GM23338 (cell line): ENCODE measurements around the gene MAP2K2. TPM values are rescaled to one million over a fixed set of nuclear protein-coding genes. Genes with fewer than 3 reads are reported as not detected.

Experiments used
- ATAC-seq: fragments of 200-7000 bp; cut with Tn5 transposase; 3 replicates; pipeline ENCODE4 v1.9.1; 2020
- DNase-seq: peaks from one replicate; pipeline ENCODE4 v3.0.0-alpha.2; 2015; ENCODE audit warnings: low spot score
- H2AFZ ChIP-seq: fragments of 200-600 bp; sonication (generic); 2 replicates; pipeline ENCODE4 v1.8.0; 2016; ENCODE audit warnings: antibody characterized with exemption, mild to moderate bottlenecking, moderate library complexity
- H3F3A ChIP-seq: fragments of 200-600 bp; sonication (generic); replicated peaks from 2 replicates; pipeline ENCODE4 v1.8.0; 2017; ENCODE audit warnings: antibody characterized with exemption, mixed run types, low read depth
- H3K27ac ChIP-seq: fragments of 200-600 bp; sonication (generic); 2 replicates; pipeline ENCODE4 v1.6.1; 2016; ENCODE audit warnings: low read depth
- H3K27me3 ChIP-seq: fragments of 200-600 bp; sonication (generic); 2 replicates; pipeline ENCODE4 v1.8.0; 2016; ENCODE audit warnings: mild to moderate bottlenecking, mixed run types, moderate library complexity; ENCODE audit not compliant: insufficient read depth
- H3K36me3 ChIP-seq: fragments of 200-600 bp; sonication (generic); 2 replicates; pipeline ENCODE4 v1.8.0; 2016; ENCODE audit warnings: mild to moderate bottlenecking; ENCODE audit not compliant: insufficient read depth
- H3K4me1 ChIP-seq: fragments of 200-600 bp; sonication (generic); 2 replicates; pipeline ENCODE4 v1.8.0; 2016; ENCODE audit warnings: mild to moderate bottlenecking, moderate library complexity; ENCODE audit not compliant: insufficient read depth
- H3K4me2 ChIP-seq: fragments of 200-600 bp; sonication (generic); 2 replicates; pipeline ENCODE4 v1.7.1; 2017; ENCODE audit warnings: mixed run types
- H3K4me3 ChIP-seq: fragments of 200-600 bp; sonication (generic); 2 replicates; pipeline ENCODE4 v1.6.1; 2016; ENCODE audit warnings: mixed run types
- H3K79me2 ChIP-seq: fragments of 200-600 bp; sonication (generic); replicated peaks from 2 replicates; pipeline ENCODE4 v1.8.0; 2017; ENCODE audit warnings: mild to moderate bottlenecking; ENCODE audit not compliant: insufficient read depth
- H3K9me2 ChIP-seq: fragments of 200-600 bp; sonication (generic); 2 replicates; pipeline ENCODE4 v1.8.0; 2017; ENCODE audit not compliant: insufficient read depth
- H4K20me1 ChIP-seq: fragments of 200-600 bp; sonication (generic); replicated peaks from 2 replicates; pipeline ENCODE4 v1.8.0; 2017; ENCODE audit warnings: mild to moderate bottlenecking; ENCODE audit not compliant: insufficient read depth
- H3K27ac Mint-ChIP-seq: 2 replicates; pipeline ENCODE4 v1.8.0; 2020; ENCODE audit warnings: inconsistent platforms, mild to moderate bottlenecking, moderate library complexity, mixed read lengths
- H3K27me3 Mint-ChIP-seq: 3 replicates; pipeline ENCODE4 v1.8.0; 2022; ENCODE audit warnings: low read depth, mild to moderate bottlenecking, moderate library complexity, mixed read lengths, inconsistent platforms; ENCODE audit not compliant: insufficient read depth, poor library complexity
- H3K36me3 Mint-ChIP-seq: 3 replicates; pipeline ENCODE4 v1.8.0; 2021; ENCODE audit warnings: low read depth, mild to moderate bottlenecking, inconsistent platforms, moderate library complexity, mixed read lengths
- H3K4me1 Mint-ChIP-seq: 3 replicates; pipeline ENCODE4 v1.8.0; 2020; ENCODE audit warnings: mild to moderate bottlenecking, inconsistent platforms, mixed read lengths
- H3K4me3 Mint-ChIP-seq: 3 replicates; pipeline ENCODE4 v1.8.0; 2021; ENCODE audit warnings: moderate library complexity, mild to moderate bottlenecking, inconsistent platforms, mixed read lengths
- H3K9me3 Mint-ChIP-seq: 3 replicates; pipeline ENCODE4 v1.8.0; 2020; ENCODE audit warnings: moderate library complexity, mild to moderate bottlenecking, inconsistent platforms, mixed read lengths
- CREB1 ChIP-seq: fragments of 250-450 bp; sonication (Bioruptor Pico); IDR thresholded peaks from 2 replicates; pipeline ENCODE4 v1.5.0; 2020; ENCODE audit warnings: low read depth, mild to moderate bottlenecking, moderate library complexity
- EZH2 ChIP-seq: fragments of 200-600 bp; sonication (generic); IDR thresholded peaks from one replicate; pipeline ENCODE4 v1.8.0; 2017; ENCODE audit warnings: antibody characterized with exemption, mild to moderate bottlenecking, low read depth; ENCODE audit not compliant: unreplicated experiment
- EZH2phosphoT487 ChIP-seq: fragments of 200-600 bp; sonication (generic); IDR thresholded peaks from one replicate; pipeline ENCODE4 v1.8.1; 2018; ENCODE audit warnings: antibody characterized with exemption; ENCODE audit not compliant: unreplicated experiment
- JUNB ChIP-seq: IDR thresholded peaks from one replicate; pipeline ENCODE4 v1.6.1; 2016; ENCODE audit warnings: antibody characterized with exemption; ENCODE audit not compliant: unreplicated experiment
- NANOG ChIP-seq: IDR thresholded peaks from 2 replicates; pipeline ENCODE4 v1.6.1; 2016; ENCODE audit warnings: antibody characterized with exemption, borderline replicate concordance
- POLR2AphosphoS5 ChIP-seq: IDR thresholded peaks from 2 replicates; pipeline ENCODE4 v1.6.1; 2016; ENCODE audit warnings: antibody characterized with exemption, low read depth
- STAT1 ChIP-seq: IDR thresholded peaks from one replicate; pipeline ENCODE4 v1.6.1; 2016; ENCODE audit warnings: antibody characterized with exemption; ENCODE audit not compliant: unreplicated experiment
- ZNF114 ChIP-seq: fragments of 250-450 bp; sonication (Bioruptor Pico); IDR thresholded peaks from 2 replicates; pipeline ENCODE4 v1.5.0; 2020; ENCODE audit warnings: mild to moderate bottlenecking, moderate library complexity
- ZNF331 ChIP-seq: fragments of 250-450 bp; sonication (Bioruptor Pico); IDR thresholded peaks from 2 replicates; pipeline ENCODE4 v1.5.0; 2020; ENCODE audit warnings: low read depth, mild to moderate bottlenecking, moderate library complexity
- polyA plus RNA-seq: library from polyadenylated mRNA; unstranded; fragments of >200 nt; fragmentation: Nextera tagmentation; extraction: Ambion mirVana; gene quantifications from 2 replicates; pipeline ENCODE4 v1.2.1, GENCODE V29; 2016
- total RNA-seq: library from RNA; depleted of rRNA; stranded (reverse); fragments of >200 nt; shearing (Covaris generic); gene quantifications from 2 replicates; pipeline ENCODE4 v1.2.3, GENCODE V29; 2014
- TF ChIP-seq, protein P1 (sequence below): IDR thresholded peaks from 2 replicates; pipeline ENCODE4 v1.6.1; 2016; ENCODE audit warnings: antibody characterized with exemption
- TF ChIP-seq, protein P2 (sequence below), 2 experiments: fragments of 200-600 bp in 1 of 2; sonication (generic) in 1 of 2; conservative IDR thresholded peaks; 2 replicates each; pipeline versions ENCODE4 v1.5.1 to v1.6.1; 2016 to 2017; ENCODE audit warnings: antibody characterized with exemption in 2 of 2, low read depth in 2 of 2, mild to moderate bottlenecking in 2 of 2, moderate library complexity in 1 of 2
- TF ChIP-seq, protein P3 (sequence below): fragments of 250-450 bp; sonication (Bioruptor Pico); IDR thresholded peaks from 2 replicates; pipeline ENCODE4 v1.5.0; 2020; ENCODE audit warnings: mild to moderate bottlenecking, moderate library complexity
- TF ChIP-seq, protein P4 (sequence below): IDR thresholded peaks from one replicate; pipeline ENCODE4 v1.6.1; 2018; ENCODE audit warnings: antibody characterized with exemption; ENCODE audit not compliant: unreplicated experiment

Gene MAP2K2
- total and polyA plus RNA-seq, 2 experiments from 2014 or later, result 99.7 to 151 TPM

DNA sequence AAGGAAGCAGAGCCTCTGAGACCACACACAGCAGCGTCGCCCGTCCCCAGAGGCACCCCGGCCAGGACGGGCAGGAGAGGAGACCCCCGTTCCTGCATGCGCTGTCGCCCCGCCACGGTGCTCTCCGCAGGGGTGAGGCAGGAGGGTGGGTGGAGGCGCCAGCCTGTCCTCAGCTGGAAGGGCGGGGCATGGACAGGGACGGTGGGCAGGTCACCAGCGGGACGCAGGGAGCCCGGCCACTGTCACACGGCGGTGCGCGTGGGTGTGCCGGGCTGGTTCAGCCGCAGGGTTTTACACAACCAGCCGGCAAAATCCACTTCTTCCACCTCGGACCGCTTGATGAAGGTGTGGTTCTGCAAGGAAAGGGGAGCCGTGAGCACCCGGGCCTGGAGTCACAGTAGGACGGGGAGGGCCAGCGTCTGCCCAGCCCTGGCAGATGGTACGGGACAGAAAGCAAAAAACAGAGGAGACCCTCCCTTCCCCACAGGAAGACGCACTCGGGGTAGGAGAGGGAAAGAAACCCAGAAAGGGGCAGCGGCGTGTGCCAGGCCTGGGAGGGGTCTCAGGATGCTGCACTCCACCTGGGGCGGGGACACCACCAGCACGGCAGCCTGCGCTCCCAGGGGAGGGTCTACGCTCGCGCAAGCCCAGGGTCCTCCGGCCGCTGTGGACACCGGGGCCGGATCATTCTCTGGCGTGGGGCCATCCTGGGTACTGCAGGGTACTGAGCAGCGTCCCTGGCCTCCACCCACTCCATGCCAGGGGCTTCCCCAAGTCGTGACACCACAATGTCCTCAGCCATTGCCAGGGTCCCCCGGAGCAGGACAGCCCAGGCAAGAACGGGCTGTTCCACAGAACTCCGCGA is 33.3 kb downstream of the MAP2K2 start:
- ATAC-seq (no peak; the same call in 2 of the 3 replicates), DNase-seq (no peak)
- Mint-ChIP-seq H3K27ac (no peak overlapping the region), H3K4me1 (no peaks in the 10 kb centered on the region), H3K27me3 (peaks cover 10% of the 10 kb centered on the region), H3K36me3 (peaks cover 9% of the 10 kb centered on the region; the same call in 2 of the 3 replicates), H3K9me3 (no peaks in the 10 kb centered on the region), H3K4me3 (no peak overlapping the region)
- H3K4me2 ChIP-seq, result no peak overlapping the region
- no peaks in the 10 kb centered on the region for H3K79me2 ChIP-seq
- H3K4me3 ChIP-seq, result no peak overlapping the region
- no peaks in the 10 kb centered on the region for H3K9me2 ChIP-seq
- TF ChIP-seq, protein P1, sequence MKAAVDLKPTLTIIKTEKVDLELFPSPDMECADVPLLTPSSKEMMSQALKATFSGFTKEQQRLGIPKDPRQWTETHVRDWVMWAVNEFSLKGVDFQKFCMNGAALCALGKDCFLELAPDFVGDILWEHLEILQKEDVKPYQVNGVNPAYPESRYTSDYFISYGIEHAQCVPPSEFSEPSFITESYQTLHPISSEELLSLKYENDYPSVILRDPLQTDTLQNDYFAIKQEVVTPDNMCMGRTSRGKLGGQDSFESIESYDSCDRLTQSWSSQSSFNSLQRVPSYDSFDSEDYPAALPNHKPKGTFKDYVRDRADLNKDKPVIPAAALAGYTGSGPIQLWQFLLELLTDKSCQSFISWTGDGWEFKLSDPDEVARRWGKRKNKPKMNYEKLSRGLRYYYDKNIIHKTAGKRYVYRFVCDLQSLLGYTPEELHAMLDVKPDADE, result no peak
- TF ChIP-seq EZH2, result no peak
- TF ChIP-seq, protein P2, sequence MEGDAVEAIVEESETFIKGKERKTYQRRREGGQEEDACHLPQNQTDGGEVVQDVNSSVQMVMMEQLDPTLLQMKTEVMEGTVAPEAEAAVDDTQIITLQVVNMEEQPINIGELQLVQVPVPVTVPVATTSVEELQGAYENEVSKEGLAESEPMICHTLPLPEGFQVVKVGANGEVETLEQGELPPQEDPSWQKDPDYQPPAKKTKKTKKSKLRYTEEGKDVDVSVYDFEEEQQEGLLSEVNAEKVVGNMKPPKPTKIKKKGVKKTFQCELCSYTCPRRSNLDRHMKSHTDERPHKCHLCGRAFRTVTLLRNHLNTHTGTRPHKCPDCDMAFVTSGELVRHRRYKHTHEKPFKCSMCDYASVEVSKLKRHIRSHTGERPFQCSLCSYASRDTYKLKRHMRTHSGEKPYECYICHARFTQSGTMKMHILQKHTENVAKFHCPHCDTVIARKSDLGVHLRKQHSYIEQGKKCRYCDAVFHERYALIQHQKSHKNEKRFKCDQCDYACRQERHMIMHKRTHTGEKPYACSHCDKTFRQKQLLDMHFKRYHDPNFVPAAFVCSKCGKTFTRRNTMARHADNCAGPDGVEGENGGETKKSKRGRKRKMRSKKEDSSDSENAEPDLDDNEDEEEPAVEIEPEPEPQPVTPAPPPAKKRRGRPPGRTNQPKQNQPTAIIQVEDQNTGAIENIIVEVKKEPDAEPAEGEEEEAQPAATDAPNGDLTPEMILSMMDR (conservative IDR thresholded peaks at IDR 0.05; ENCODE audit: low read depth in 2 of 2), result no peak
- TF ChIP-seq, protein P3, sequence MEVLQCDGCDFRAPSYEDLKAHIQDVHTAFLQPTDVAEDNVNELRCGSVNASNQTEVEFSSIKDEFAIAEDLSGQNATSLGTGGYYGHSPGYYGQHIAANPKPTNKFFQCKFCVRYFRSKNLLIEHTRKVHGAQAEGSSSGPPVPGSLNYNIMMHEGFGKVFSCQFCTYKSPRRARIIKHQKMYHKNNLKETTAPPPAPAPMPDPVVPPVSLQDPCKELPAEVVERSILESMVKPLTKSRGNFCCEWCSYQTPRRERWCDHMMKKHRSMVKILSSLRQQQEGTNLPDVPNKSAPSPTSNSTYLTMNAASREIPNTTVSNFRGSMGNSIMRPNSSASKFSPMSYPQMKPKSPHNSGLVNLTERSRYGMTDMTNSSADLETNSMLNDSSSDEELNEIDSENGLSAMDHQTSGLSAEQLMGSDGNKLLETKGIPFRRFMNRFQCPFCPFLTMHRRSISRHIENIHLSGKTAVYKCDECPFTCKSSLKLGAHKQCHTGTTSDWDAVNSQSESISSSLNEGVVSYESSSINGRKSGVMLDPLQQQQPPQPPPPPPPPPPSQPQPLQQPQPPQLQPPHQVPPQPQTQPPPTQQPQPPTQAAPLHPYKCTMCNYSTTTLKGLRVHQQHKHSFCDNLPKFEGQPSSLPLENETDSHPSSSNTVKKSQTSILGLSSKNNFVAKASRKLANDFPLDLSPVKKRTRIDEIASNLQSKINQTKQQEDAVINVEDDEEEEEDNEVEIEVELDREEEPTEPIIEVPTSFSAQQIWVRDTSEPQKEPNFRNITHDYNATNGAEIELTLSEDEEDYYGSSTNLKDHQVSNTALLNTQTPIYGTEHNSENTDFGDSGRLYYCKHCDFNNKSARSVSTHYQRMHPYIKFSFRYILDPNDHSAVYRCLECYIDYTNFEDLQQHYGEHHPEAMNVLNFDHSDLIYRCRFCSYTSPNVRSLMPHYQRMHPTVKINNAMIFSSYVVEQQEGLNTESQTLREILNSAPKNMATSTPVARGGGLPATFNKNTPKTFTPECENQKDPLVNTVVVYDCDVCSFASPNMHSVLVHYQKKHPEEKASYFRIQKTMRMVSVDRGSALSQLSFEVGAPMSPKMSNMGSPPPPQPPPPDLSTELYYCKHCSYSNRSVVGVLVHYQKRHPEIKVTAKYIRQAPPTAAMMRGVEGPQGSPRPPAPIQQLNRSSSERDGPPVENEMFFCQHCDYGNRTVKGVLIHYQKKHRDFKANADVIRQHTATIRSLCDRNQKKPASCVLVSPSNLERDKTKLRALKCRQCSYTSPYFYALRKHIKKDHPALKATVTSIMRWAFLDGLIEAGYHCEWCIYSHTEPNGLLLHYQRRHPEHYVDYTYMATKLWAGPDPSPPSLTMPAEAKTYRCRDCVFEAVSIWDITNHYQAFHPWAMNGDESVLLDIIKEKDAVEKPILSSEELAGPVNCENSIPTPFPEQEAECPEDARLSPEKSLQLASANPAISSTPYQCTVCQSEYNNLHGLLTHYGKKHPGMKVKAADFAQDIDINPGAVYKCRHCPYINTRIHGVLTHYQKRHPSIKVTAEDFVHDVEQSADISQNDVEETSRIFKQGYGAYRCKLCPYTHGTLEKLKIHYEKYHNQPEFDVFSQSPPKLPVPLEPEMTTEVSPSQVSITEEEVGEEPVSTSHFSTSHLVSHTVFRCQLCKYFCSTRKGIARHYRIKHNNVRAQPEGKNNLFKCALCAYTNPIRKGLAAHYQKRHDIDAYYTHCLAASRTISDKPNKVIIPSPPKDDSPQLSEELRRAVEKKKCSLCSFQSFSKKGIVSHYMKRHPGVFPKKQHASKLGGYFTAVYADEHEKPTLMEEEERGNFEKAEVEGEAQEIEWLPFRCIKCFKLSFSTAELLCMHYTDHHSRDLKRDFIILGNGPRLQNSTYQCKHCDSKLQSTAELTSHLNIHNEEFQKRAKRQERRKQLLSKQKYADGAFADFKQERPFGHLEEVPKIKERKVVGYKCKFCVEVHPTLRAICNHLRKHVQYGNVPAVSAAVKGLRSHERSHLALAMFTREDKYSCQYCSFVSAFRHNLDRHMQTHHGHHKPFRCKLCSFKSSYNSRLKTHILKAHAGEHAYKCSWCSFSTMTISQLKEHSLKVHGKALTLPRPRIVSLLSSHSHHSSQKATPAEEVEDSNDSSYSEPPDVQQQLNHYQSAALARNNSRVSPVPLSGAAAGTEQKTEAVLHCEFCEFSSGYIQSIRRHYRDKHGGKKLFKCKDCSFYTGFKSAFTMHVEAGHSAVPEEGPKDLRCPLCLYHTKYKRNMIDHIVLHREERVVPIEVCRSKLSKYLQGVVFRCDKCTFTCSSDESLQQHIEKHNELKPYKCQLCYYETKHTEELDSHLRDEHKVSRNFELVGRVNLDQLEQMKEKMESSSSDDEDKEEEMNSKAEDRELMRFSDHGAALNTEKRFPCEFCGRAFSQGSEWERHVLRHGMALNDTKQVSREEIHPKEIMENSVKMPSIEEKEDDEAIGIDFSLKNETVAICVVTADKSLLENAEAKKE (CRISPR knock-in tag), result no peak
- TF ChIP-seq ZNF114 (CRISPR knock-in tag), result no peak
- TF ChIP-seq CREB1 (CRISPR knock-in tag), result no peak
- TF ChIP-seq ZNF331, result no peak
- no peak for TF ChIP-seq STAT1
- no peak for TF ChIP-seq JUNB
- no peak for TF ChIP-seq POLR2AphosphoS5
- no peak for TF ChIP-seq EZH2phosphoT487
- TF ChIP-seq, protein P4, sequence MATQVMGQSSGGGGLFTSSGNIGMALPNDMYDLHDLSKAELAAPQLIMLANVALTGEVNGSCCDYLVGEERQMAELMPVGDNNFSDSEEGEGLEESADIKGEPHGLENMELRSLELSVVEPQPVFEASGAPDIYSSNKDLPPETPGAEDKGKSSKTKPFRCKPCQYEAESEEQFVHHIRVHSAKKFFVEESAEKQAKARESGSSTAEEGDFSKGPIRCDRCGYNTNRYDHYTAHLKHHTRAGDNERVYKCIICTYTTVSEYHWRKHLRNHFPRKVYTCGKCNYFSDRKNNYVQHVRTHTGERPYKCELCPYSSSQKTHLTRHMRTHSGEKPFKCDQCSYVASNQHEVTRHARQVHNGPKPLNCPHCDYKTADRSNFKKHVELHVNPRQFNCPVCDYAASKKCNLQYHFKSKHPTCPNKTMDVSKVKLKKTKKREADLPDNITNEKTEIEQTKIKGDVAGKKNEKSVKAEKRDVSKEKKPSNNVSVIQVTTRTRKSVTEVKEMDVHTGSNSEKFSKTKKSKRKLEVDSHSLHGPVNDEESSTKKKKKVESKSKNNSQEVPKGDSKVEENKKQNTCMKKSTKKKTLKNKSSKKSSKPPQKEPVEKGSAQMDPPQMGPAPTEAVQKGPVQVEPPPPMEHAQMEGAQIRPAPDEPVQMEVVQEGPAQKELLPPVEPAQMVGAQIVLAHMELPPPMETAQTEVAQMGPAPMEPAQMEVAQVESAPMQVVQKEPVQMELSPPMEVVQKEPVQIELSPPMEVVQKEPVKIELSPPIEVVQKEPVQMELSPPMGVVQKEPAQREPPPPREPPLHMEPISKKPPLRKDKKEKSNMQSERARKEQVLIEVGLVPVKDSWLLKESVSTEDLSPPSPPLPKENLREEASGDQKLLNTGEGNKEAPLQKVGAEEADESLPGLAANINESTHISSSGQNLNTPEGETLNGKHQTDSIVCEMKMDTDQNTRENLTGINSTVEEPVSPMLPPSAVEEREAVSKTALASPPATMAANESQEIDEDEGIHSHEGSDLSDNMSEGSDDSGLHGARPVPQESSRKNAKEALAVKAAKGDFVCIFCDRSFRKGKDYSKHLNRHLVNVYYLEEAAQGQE, result no peak
- TF ChIP-seq NANOG, result no peak
- H3K4me1 ChIP-seq, result no peaks in the 10 kb centered on the region
- no peak overlapping the region for H3K27ac ChIP-seq
- H4K20me1 ChIP-seq, result no peaks in the 10 kb centered on the region
- H2AFZ ChIP-seq, result no peak overlapping the region
- H3F3A ChIP-seq, result 0 out of 2 replicates have a peak, but pooled peaks cover 5% of the 10 kb centered on the region
- H3K27me3 ChIP-seq, result no peaks in the 10 kb centered on the region
- no peaks in the 10 kb centered on the region for H3K36me3 ChIP-seq
